IPS-18a (cell line): ENCODE measurements around the gene SHPK.

ENCODE experiments used
- H3K27ac ChIP-seq: one replicate; pipeline ENCODE4 v1.5.1; 2013; ENCODE audit warnings: low read length
- H3K27me3 ChIP-seq: one replicate; pipeline ENCODE4 v1.6.1; 2013; ENCODE audit warnings: mild to moderate bottlenecking, low read length; ENCODE audit not compliant: control insufficient read depth, insufficient read depth
- H3K36me3 ChIP-seq: one replicate; pipeline ENCODE4 v1.6.1; 2013; ENCODE audit warnings: low read depth, low read length; ENCODE audit not compliant: control insufficient read depth
- H3K4me1 ChIP-seq: one replicate; pipeline ENCODE4 v1.6.1; 2013; ENCODE audit warnings: low read depth, low read length; ENCODE audit not compliant: control insufficient read depth
- H3K4me3 ChIP-seq: one replicate; pipeline ENCODE4 v1.5.1; 2013; ENCODE audit warnings: low read length
- H3K9ac ChIP-seq: one replicate; pipeline ENCODE4 v1.6.1; 2013; ENCODE audit warnings: mild to moderate bottlenecking, low read length, moderate library complexity
- H3K9me3 ChIP-seq: one replicate; pipeline ENCODE4 v1.6.1; 2013; ENCODE audit warnings: low read depth, low read length; ENCODE audit not compliant: control insufficient read depth

Gene SHPK, protein sequence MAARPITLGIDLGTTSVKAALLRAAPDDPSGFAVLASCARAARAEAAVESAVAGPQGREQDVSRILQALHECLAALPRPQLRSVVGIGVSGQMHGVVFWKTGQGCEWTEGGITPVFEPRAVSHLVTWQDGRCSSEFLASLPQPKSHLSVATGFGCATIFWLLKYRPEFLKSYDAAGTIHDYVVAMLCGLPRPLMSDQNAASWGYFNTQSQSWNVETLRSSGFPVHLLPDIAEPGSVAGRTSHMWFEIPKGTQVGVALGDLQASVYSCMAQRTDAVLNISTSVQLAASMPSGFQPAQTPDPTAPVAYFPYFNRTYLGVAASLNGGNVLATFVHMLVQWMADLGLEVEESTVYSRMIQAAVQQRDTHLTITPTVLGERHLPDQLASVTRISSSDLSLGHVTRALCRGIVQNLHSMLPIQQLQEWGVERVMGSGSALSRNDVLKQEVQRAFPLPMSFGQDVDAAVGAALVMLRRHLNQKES

DNA sequence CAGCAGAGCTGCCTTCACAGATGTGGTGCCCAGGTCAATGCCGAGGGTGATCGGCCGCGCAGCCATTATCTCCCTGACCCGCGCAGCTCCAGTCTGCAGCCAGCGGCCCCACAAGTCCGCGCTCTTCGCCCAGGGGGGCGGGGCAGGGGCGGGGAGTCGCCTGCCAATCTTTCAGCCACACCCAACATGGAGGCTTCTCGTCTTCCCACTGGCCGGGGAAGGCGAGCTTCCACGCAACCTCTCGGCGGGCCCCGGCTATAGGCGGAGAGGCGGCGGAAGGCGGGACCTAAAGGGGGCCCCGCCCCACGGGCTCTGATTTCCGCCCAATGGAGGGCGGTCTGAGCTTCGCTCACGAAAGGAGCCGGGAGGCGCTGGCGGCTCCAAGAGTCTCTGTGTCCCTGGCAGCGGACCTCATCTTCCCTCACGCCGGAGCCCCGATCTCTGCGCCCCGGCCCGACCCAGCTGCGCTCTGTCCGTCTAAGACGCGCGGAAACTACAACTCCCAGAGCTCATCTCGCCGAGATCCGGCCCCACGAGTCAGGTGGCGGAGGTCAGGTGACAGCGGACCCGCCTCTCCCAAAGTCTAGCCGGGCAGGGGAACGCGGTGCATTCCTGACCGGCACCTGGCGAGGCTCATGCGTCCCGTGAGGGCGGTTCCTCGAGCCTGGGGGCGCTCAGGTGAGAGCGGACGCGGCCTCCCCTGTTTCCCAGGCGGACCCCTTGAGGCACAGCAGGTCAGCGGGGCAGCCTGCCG lies at the start of gene SHPK, which contains the start of gene CTNS:
TSS of gene SHPK (minus strand) at position 97 of the 754 bp plus-strand sequence. CDS start at position 66, 31 bp downstream.
TSS of gene CTNS (plus strand) at position 607 of the 754 bp plus-strand sequence. CDS start 3,447 bp downstream, outside the sequence.
- Histone ChIP-seq H3K4me3 (peak within 1 kb of the TSS; percentile 86), H3K36me3 (no peaks in the 10 kb centered on the region), H3K4me1 (no peaks in the 10 kb centered on the region), H3K27me3 (no peaks in the 10 kb centered on the region), H3K9me3 (no peaks in the 10 kb centered on the region), H3K9ac (peak within 1 kb of the TSS; percentile 79), H3K27ac (no peak within 1 kb of the TSS)

DNA sequence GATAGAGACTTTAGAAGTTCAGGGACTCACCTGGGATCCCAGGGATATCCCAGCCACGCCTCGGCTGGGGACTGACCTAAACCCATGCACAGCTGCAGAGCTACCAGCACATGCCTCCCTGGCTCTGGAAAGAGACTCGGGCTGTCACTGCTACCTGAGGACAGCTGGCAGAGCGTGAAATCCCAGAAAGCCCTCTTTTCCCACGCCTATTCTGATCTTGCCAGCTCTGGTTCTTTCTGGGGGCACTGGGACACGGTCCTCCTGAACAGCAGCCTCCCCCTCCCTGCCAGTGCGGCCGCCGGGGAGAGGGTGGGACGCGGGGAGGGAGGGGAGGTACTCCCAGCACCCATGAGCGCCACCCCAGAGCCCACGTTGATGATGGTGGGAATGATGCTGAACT lies 49.1 kb upstream of the SHPK start:
- Histone ChIP-seq H3K36me3 (no peaks in the 10 kb centered on the region), H3K4me1 (no peaks in the 10 kb centered on the region), H3K9ac (no peak overlapping the region), H3K27me3 (no peaks in the 10 kb centered on the region), H3K9me3 (no peaks in the 10 kb centered on the region), H3K27ac (no peak overlapping the region), H3K4me3 (no peak overlapping the region)

DNA sequence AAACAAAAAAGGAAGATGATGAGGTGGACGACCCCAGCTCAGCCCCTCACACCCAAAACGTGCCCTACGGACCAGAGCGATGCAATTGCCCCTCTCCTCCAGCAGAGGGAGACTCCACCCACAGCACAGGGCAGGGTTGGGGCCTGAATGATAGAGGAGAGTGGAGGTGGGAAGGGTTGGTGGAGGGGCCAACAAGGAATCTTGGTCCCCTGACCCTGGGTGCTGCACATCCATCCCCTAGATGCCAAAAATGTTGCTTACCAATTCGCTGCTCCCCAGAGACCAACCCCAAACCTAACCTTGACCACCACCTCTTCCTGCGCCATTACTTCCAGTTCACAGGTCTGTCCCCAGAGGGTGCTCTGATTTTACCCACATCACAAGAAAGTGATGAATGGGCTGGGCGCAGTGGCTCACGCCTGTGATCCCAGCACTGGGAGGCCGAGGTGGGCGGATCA lies 47.0 kb upstream of the SHPK start:
- peaks cover 2% of the 10 kb centered on the region for H3K4me1 ChIP-seq
- no peaks in the 10 kb centered on the region for H3K36me3 ChIP-seq
- no peaks in the 10 kb centered on the region for H3K27me3 ChIP-seq
- H3K4me3 ChIP-seq = no peak overlapping the region
- no peak overlapping the region for H3K27ac ChIP-seq
- no peaks in the 10 kb centered on the region for H3K9me3 ChIP-seq
- no peak overlapping the region for H3K9ac ChIP-seq

DNA sequence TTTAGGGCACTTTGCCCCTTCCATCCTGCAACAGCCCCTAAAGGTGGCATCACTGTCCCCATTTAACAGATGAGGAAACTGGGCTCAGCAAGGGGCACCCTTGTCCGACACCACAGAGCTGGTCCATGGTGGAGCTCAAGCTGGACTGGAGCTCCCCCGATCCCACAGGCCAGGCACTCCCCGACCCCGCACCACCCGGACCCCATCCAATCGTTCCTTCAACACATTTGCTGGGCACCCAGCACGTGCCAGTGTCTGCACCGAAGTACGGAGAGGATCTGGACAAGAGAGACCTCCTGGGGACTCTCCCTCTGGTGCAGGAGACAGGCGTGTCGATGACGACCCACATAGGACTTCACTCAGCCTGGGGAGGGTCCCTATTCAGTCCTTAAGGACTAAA lies 46.0 kb upstream of the SHPK start:
- Histone ChIP-seq H3K27ac (no peak overlapping the region), H3K9me3 (no peaks in the 10 kb centered on the region), H3K4me1 (peaks cover 6% of the 10 kb centered on the region), H3K36me3 (no peaks in the 10 kb centered on the region), H3K27me3 (no peaks in the 10 kb centered on the region), H3K9ac (no peak overlapping the region), H3K4me3 (no peak overlapping the region)

DNA sequence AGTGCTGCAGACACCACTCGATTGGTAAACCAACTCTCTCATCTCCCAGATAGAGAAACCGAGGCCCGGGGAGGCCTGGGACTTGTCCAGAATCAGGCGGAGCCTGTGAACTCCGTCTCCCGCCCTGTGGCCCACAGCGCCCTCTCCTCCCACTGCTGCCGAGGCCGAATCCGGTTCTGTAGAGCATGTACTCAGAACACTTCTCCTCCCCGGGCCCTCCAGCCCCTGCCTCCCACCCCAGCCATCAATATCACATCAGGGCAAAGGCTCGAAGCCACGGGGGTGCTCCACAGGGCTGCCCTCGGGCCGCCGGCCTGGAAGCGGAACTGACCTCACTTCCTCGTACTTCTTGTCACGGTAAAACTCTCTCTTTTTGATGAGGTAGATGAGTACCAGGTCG lies 45.5 kb upstream of the SHPK start:
- no peaks in the 10 kb centered on the region for H3K27me3 ChIP-seq
- H3K9ac ChIP-seq = no peak overlapping the region
- H3K9me3 ChIP-seq = no peaks in the 10 kb centered on the region
- no peak overlapping the region for H3K27ac ChIP-seq
- peaks cover 6% of the 10 kb centered on the region for H3K4me1 ChIP-seq
- no peaks in the 10 kb centered on the region for H3K36me3 ChIP-seq
- H3K4me3 ChIP-seq = no peak overlapping the region

DNA sequence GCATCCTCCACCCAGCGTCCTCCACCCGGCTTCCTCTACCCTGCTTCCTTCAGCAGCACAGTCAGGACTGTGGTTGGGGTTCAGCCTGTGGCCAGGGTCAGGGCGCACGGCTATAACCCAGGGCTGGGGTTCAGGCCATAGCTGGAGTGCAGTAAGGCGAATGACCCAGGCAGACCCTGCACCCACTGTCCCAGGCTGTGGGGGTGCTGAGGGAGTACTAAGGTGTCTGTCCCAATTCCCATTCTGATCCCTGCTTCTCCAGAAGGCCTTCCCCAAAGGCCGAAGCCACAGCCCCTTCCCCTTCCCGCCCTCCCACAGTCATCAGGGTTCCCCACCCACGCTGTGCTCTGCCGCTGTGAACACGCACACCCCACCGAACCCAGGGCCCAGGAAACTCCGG lies 45.0 kb upstream of the SHPK start:
- no peak overlapping the region for H3K27ac ChIP-seq
- H3K36me3 ChIP-seq = no peaks in the 10 kb centered on the region
- no peaks in the 10 kb centered on the region for H3K27me3 ChIP-seq
- no peak overlapping the region for H3K4me3 ChIP-seq
- no peaks in the 10 kb centered on the region for H3K9me3 ChIP-seq
- H3K4me1 ChIP-seq = peaks cover 6% of the 10 kb centered on the region
- H3K9ac ChIP-seq = no peak overlapping the region

DNA sequence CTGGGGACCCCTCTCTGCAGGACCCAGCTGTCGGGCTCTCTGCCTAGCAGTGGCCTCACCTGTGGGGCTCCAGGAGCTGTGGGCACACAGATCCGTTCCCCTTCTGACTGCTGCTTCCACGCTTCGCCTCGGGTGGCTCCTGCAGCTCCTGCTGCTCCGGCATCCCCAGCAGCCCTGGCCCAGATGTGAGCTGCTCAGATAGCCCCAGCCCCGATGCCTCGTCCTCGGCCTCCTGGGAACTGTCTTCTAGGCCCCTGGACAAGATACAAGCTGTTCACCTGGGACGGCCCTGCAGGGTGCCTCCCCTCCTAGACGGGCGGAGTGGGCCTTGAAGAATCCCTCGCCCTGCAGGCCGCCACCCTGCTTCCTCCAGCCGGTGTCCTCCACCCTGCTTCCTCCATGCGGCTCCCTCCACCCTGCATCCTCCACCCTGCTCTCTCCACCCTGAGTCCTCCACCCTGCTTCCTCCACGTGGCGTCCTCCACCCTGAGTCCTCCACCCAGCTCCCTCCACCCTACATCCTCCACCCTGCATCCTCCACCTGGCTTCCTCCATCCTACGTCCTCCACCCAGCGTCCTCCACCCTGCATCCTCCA lies 43.6 kb upstream of the SHPK start:
- Histone ChIP-seq H3K4me3 (no peak overlapping the region), H3K9me3 (no peaks in the 10 kb centered on the region), H3K36me3 (no peaks in the 10 kb centered on the region), H3K9ac (no peak overlapping the region), H3K27ac (no peak overlapping the region), H3K27me3 (no peaks in the 10 kb centered on the region), H3K4me1 (peaks cover 6% of the 10 kb centered on the region)

DNA sequence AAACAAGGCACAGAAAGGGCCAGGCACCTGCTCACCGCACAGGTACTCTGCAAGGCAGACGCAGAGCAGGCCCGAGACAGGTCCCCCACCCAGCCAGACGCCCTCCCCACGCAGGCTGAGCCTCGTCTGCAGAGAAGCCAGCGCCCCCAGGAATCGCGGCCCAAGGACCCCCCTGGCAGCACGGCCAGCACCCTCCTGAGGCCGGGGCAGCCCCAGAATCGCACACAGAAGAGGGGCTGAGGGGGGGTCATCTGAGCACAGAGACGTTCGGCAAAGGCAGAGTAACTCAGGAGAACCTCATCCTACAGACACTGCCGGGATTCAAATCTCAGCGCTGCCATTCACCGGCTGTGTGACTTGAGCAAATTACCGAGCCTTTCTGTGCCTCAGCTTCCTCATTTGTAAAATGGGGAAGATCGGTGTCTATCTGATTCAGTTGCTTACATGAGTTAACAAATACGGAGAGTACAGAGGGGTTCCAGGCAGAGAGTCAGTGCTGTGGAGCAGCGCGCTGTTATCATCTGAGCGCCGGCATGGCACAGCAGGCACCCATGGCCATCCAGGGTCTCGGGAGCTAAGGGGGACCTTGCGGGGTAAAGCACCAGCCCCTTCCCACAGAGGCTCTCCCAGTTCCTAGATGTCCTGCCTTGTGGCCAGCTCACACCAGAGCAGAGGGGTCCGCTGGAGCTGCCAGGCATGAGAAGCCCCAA lies 42.9 kb upstream of the SHPK start:
- Histone ChIP-seq H3K9me3 (no peaks in the 10 kb centered on the region), H3K27me3 (no peaks in the 10 kb centered on the region), H3K36me3 (no peaks in the 10 kb centered on the region), H3K9ac (no peak overlapping the region), H3K4me3 (no peak overlapping the region), H3K4me1 (peaks cover 6% of the 10 kb centered on the region), H3K27ac (no peak overlapping the region)

DNA sequence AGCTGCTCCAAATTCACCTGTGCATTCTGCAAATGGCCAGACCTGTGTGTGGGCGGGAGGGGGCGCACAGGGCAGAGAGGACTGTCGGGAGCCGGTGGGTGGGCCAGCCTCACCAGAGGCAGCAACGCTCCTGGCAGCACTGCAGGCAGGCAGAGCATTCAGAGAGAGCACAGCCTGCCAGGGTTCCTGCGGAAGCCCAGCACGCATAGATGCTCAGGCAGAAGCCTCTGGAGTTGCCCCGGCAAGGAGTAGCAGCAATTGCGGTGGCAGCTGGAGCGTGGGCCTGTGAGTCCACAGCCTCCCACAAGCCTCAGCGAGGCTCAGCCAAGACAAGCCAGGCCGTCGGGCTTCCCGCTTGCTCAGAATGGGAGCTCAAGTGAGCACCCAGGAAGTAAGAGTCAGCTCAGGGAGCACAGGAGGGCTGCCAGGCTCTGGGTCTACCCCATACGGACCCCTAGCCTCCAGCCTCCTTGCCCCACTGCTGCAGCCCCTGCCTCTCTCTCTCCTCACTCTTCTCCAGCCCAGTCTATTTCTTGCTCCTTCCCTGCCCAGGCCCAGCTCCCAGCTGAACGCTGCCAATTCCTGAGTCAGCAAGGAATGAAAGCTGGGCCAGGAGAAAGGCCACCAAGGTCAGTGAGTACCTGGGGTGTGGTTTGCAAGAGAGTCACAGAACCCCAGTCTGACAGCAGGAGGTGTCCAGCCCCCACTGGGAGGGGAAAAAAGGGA lies 42.2 kb upstream of the SHPK start:
- Histone ChIP-seq H3K9me3 (no peaks in the 10 kb centered on the region), H3K27ac (no peak overlapping the region), H3K4me1 (peaks cover 6% of the 10 kb centered on the region), H3K27me3 (no peaks in the 10 kb centered on the region), H3K36me3 (no peaks in the 10 kb centered on the region), H3K4me3 (no peak overlapping the region), H3K9ac (no peak overlapping the region)

DNA sequence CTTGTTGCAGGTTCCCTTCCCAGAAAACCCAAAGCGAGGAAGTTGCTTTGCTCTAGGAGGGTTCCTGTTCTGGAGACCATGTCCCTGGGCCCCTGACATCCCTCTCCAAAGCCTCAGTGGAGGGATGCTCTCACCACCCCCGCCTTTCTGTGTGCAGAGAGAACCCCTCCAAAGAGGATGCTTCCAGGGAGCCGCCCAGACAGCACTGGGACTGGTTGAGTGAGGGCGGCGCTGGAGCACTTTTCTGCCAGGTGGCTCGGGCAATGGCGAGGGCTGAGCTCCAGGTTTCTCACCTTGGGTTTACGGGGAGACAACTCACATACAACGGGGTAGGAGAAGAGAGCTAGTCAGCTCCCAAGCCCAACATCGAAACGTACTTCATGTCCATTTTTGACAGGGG lies 39.8 kb upstream of the SHPK start:
- Histone ChIP-seq H3K27me3 (no peaks in the 10 kb centered on the region), H3K4me1 (peaks cover 6% of the 10 kb centered on the region), H3K27ac (no peak overlapping the region), H3K9ac (no peak overlapping the region), H3K9me3 (no peaks in the 10 kb centered on the region), H3K36me3 (no peaks in the 10 kb centered on the region), H3K4me3 (no peak overlapping the region)
